GM21360 (cell line): Measurements from ENCODE around the gene DDRGK1.
"Not testable (repeated sequence)": the region's sequence is repeated elsewhere in the genome, so short reads cannot be mapped to it uniquely, and the experiment has no call there.

Experiments used
- ATAC-seq: cut with Tn5 transposase; IDR thresholded peaks from one replicate; pipeline ENCODE4 v1.9.1; 2021; ENCODE audit warnings: mild to moderate bottlenecking, moderate library complexity; ENCODE audit not compliant: unreplicated experiment

Gene DDRGK1

GRCh38 chr20:3166338-3166912 lies 38.1 kb downstream of the DDRGK1 start:
- ATAC-seq = no peak

- ATAC-seq = no peak
Observed at GRCh38 chr20:3165473-3166337, 38.8 kb downstream of the DDRGK1 start.

- ATAC-seq = no peak
Observed at GRCh38 chr20:3164763-3165410, 39.6 kb downstream of the DDRGK1 start.

- no peak for ATAC-seq
Observed at GRCh38 chr20:3164043-3164762, 40.3 kb downstream of the DDRGK1 start.

- ATAC-seq = no peak
Observed at GRCh38 chr20:3163099-3164042, 41.1 kb downstream of the DDRGK1 start.

- ATAC-seq = no peak
Observed at GRCh38 chr20:3162080-3162611, 42.3 kb downstream of the DDRGK1 start.

GRCh38 chr20:3161316-3162079 lies 43.0 kb downstream of the DDRGK1 start:
- no peak for ATAC-seq

- no peak for ATAC-seq
Observed at GRCh38 chr20:3160418-3160817, 44.1 kb downstream of the DDRGK1 start.

- no peak for ATAC-seq
Observed at GRCh38 chr20:3158968-3159431, 45.5 kb downstream of the DDRGK1 start.

- ATAC-seq = no peak
Observed at GRCh38 chr20:3157817-3158216, 46.7 kb downstream of the DDRGK1 start.

- ATAC-seq = peak; percentile 51
Observed at GRCh38 chr20:3156811-3157619, 47.5 kb downstream of the DDRGK1 start.

- ATAC-seq = not testable (repeated sequence)
Observed at GRCh38 chr20:3152057-3152644, 52.3 kb downstream of the DDRGK1 start.

- no peak for ATAC-seq
Observed at GRCh38 chr20:3150908-3151307, 53.6 kb downstream of the DDRGK1 start.

GRCh38 chr20:3146732-3147341 lies 57.6 kb downstream of the DDRGK1 start:
- no peak for ATAC-seq

- no peak for ATAC-seq
Observed at GRCh38 chr20:3141757-3142156, 62.7 kb downstream of the DDRGK1 start.
